Measurements from ENCODE around the gene PPP6R2. TPM values are rescaled to one million over a fixed set of nuclear protein-coding genes. Genes with fewer than 3 reads are reported as not detected.

Gene PPP6R2
- total and polyA plus RNA-seq, 4 donors: 35.2 to 70.0 (median 46.6) TPM

DNA sequence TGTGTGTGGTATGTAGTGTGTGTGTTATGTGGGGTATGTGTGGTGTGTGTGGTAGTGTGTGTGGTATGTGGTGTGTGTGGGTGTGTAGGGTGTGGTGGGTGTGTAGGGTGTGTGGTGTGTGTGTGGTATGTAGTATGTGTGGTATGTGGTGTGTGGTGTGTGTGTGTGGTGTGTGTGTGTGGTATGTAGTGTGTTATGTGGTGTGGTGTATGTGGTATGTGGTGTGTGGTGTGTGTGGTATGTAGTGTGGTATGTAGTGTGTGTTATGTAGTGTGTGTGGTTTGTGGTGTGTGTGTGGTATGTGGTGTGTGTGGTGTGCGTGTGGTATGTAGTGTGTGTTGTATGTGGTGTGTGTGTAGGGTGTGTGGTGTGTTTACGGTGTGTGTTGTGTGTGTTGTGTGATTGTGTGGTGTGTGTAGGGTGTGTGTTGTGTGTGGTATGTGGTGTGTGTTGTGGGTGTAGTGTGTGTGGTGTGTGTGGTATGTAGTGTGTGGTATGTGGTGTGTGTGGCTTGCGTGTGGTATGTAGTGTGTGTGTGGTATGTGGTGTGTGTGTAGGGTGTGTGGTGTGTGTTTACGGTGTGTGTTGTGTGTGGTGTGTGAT, 4.2 kb upstream of the PPP6R2 start:
- DNase-seq (no peak), ATAC-seq (ENCODE audit: insufficient read depth, low FRiP score) (no peak)
- peaks cover 0 to 3% (median 0%) of the 10 kb centered on the region in 4 donors for H3K36me3 ChIP-seq (ENCODE audit: control insufficient read depth in 4 of 4, insufficient read depth in 4 of 4, low read length in 4 of 4)
- TF ChIP-seq, protein P1, sequence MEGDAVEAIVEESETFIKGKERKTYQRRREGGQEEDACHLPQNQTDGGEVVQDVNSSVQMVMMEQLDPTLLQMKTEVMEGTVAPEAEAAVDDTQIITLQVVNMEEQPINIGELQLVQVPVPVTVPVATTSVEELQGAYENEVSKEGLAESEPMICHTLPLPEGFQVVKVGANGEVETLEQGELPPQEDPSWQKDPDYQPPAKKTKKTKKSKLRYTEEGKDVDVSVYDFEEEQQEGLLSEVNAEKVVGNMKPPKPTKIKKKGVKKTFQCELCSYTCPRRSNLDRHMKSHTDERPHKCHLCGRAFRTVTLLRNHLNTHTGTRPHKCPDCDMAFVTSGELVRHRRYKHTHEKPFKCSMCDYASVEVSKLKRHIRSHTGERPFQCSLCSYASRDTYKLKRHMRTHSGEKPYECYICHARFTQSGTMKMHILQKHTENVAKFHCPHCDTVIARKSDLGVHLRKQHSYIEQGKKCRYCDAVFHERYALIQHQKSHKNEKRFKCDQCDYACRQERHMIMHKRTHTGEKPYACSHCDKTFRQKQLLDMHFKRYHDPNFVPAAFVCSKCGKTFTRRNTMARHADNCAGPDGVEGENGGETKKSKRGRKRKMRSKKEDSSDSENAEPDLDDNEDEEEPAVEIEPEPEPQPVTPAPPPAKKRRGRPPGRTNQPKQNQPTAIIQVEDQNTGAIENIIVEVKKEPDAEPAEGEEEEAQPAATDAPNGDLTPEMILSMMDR (IDR thresholded peaks at IDR 0.05; ENCODE audit: control extremely low read depth, extremely low read depth): no peak
- H3K9me3 ChIP-seq (ENCODE audit: control insufficient read depth in 4 of 4, insufficient read depth in 3 of 4, low read length in 3 of 4): peaks cover 0 to 6% (median 0%) of the 10 kb centered on the region in 4 donors
- WGBS, 2 donors: 97 to 99% methylated on average over 4 of the region's 4 CpGs
- H3K4me3 ChIP-seq: no peak overlapping the region
- peaks cover 0 to 9% (median 0%) of the 10 kb centered on the region in 5 donors for H3K4me1 ChIP-seq (ENCODE audit: control insufficient read depth in 5 of 5, insufficient read depth in 5 of 5, low read length in 5 of 5)
- no peak overlapping the region for H3K9ac ChIP-seq (ENCODE audit: insufficient read depth in 1 of 2, low read length in 2 of 2)
- H3K27ac ChIP-seq (ENCODE audit: low read depth in 1 of 2, low read length in 1 of 2): peak overlapping the region in 1 of 2 donors; percentile 45
- no peaks in the 10 kb centered on the region for H3K27me3 ChIP-seq (ENCODE audit: control insufficient read depth in 3 of 3, insufficient read depth in 3 of 3, low read length in 2 of 3)

DNA sequence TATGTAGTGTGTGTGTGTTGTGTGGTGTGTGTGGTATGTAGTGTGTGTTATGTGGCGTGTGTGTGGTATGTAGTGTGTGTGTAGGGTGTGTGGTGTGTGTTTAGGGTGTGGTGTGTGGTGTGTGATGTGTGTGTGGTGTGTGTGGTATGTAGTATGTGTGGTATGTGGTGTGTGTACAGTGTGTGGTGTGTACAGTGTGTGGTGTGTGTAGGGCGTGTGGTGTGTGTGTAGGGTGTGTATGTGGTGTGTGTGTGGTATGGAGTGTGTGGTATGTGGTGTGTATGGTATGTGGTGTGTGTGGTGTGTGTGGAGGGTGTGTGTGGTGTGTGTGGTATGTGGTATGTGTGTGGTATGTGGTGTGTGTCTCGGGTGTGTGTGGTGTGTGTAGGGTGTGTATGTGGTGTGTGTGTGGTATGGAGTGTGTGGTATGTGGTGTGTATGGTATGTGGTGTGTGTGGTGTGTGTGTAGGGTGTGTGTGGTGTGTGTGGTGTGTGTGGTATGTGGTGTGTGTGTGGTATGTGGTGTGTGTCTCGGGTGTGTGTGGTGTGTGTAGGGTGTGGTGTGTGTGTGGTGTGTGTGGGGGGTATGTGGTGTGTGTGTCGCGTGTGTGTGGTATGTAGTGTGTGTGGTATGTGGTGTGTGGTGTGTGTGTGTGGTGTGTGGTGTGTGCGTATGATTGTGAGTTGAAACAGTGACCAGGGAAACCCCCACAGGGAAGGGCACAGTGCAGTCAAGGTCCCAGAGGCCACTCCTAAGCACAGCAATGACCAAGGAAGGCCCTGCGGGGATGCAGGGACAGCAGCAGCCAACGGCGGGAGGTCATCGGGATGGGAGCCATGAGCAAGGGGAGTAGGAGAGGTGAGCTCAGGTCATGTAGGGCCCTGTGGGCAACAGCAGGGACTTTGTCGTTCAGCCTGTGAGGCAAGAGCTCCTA, 2.9 kb upstream of the PPP6R2 start:
- peaks cover 0 to 9% (median 0%) of the 10 kb centered on the region in 5 donors for H3K4me1 ChIP-seq (ENCODE audit: control insufficient read depth in 5 of 5, insufficient read depth in 5 of 5, low read length in 5 of 5)
- H3K9ac ChIP-seq (ENCODE audit: insufficient read depth in 1 of 2, low read length in 2 of 2): peak overlapping the region in 1 of 2 donors; percentile 17
- no peak overlapping the region for H3K4me3 ChIP-seq
- H3K9me3 ChIP-seq (ENCODE audit: control insufficient read depth in 4 of 4, insufficient read depth in 3 of 4, low read length in 3 of 4): peaks cover 0 to 6% (median 0%) of the 10 kb centered on the region in 4 donors
- ATAC-seq (ENCODE audit: insufficient read depth, low FRiP score) (no peak), DNase-seq (no peak)
- H3K36me3 ChIP-seq (ENCODE audit: control insufficient read depth in 4 of 4, insufficient read depth in 4 of 4, low read length in 4 of 4): peaks cover 0 to 3% (median 0%) of the 10 kb centered on the region in 4 donors
- H3K27me3 ChIP-seq (ENCODE audit: control insufficient read depth in 3 of 3, insufficient read depth in 3 of 3, low read length in 2 of 3): no peaks in the 10 kb centered on the region
- WGBS, 2 donors: 77 to 79% methylated on average over 12 of the region's 12 CpGs
- TF ChIP-seq, protein P1 (IDR thresholded peaks at IDR 0.05; ENCODE audit: control extremely low read depth, extremely low read depth): no peak
- H3K27ac ChIP-seq (ENCODE audit: low read depth in 1 of 2, low read length in 1 of 2): peak overlapping the region in 1 of 2 donors; percentile 10

DNA sequence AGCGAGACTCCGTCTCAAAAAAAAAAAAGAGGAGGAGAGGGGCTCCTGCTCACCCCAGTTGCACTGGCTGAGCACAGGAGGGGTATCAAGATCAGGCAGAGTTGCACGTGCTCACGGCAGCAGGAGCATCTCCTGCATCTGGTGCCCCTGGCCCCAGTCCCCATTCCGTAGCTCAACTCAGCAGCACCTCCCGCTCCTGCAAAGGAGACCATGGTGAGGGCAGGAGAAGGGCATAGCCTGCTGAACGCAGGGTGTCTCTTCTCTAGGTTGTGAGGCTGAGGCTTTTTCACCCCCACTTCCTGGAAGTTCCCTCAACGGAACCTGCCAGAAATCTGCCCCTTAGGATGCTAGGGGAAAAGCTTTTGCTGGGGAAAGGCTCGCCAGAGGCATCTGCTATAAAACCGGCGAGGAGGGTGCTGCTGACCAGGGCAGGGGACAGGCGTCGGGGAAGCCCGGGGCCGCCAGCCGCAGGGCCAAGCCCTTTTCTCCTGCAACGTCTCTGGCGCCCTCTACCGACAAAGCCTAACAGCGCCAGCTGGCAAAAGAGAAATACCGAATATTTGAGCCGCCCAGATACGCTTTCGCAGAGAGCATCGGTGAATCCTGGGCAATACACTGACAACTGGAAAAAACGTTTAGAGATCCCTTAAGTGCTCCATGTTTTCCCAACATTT, 1.0 kb upstream of the PPP6R2 start:
- no peak overlapping the region for H3K9ac ChIP-seq (ENCODE audit: insufficient read depth in 1 of 2, low read length in 2 of 2)

More for the DNA sequence above, 1.0 kb upstream of the PPP6R2 start:
- Histone ChIP-seq H3K27ac (ENCODE audit: low read depth in 1 of 2, low read length in 1 of 2) (peak overlapping the region in 1 of 2 donors; percentile 11), H3K27me3 (ENCODE audit: control insufficient read depth in 3 of 3, insufficient read depth in 3 of 3, low read length in 2 of 3) (no peaks in the 10 kb centered on the region), H3K36me3 (ENCODE audit: control insufficient read depth in 4 of 4, insufficient read depth in 4 of 4, low read length in 4 of 4) (peaks cover 0 to 5% (median 1%) of the 10 kb centered on the region in 4 donors), H3K4me1 (ENCODE audit: control insufficient read depth in 5 of 5, insufficient read depth in 5 of 5, low read length in 5 of 5) (peaks cover 0 to 16% (median 5%) of the 10 kb centered on the region in 5 donors), H3K9me3 (ENCODE audit: control insufficient read depth in 4 of 4, insufficient read depth in 3 of 4, low read length in 3 of 4) (peaks cover 0 to 6% (median 0%) of the 10 kb centered on the region in 4 donors), H3K4me3 (no peak overlapping the region)
- TF ChIP-seq, protein P1 (IDR thresholded peaks at IDR 0.05; ENCODE audit: control extremely low read depth, extremely low read depth): peak; percentile 98
- WGBS, 2 donors: 11 to 12% methylated on average over 26 of the region's 26 CpGs
- DNase-seq (peak; percentile 89 to 91 (median 89)), ATAC-seq (ENCODE audit: insufficient read depth, low FRiP score) (peak; percentile 80)
